PC-9 (cell line): Measurements from ENCODE around the gene TNNI3K. TPM values are rescaled to one million over a fixed set of nuclear protein-coding genes. Genes with fewer than 3 reads are reported as not detected.

Source experiments
- BruUV-seq: library from RNA; stranded (reverse); fragments of 400-500 nt; replicated peaks from 2 replicates; lab custom pipeline; 2021; lab: Mats Ljungman, UMichigan
- CTCF ChIA-PET: fragments of 300-600 bp; sonication (Branson Sonifier 250); formaldehyde crosslinking; loops from one replicate; lab custom pipeline; 2022; ENCODE audit warnings: antibody characterized with exemption; lab: Charles Lee
- POLR2A ChIA-PET: fragments of 300-600 bp; sonication (Branson Sonifier 250); formaldehyde crosslinking; loops from one replicate; lab custom pipeline; 2022; ENCODE audit warnings: antibody characterized with exemption; ENCODE audit not compliant: unreplicated experiment; lab: Charles Lee
- DNase-seq, 2 experiments: peaks; one replicate each; pipeline versions ENCODE4 v3.0.0 to v3.0.0-alpha.2; 2015 to 2022; ENCODE audit warnings: mixed read lengths in 1 of 2
- H2AFZ ChIP-seq: fragments of 200-600 bp; sonication (generic); 2 replicates; pipeline ENCODE4 v1.8.1; 2017; ENCODE audit warnings: antibody characterized with exemption
- H3F3A ChIP-seq: fragments of 200-600 bp; sonication (generic); 2 replicates; pipeline ENCODE4 v1.8.1; 2017; ENCODE audit warnings: antibody characterized with exemption, mild to moderate bottlenecking, low read depth; ENCODE audit not compliant: insufficient read depth
- H3K27ac ChIP-seq: fragments of 200-600 bp; sonication (generic); 2 replicates; pipeline ENCODE4 v1.6.1; 2016; ENCODE audit warnings: mixed run types
- H3K27me3 ChIP-seq: fragments of 200-600 bp; sonication (generic); 2 replicates; pipeline ENCODE4 v1.6.1; 2016; ENCODE audit warnings: low read depth, mixed run types; ENCODE audit not compliant: insufficient read depth
- H3K36me3 ChIP-seq: fragments of 200-600 bp; sonication (generic); 2 replicates; pipeline ENCODE4 v1.6.1; 2016; ENCODE audit warnings: low read depth, mixed run types
- H3K4me1 ChIP-seq: fragments of 200-600 bp; sonication (generic); replicated peaks from 2 replicates; pipeline ENCODE4 v1.6.1; 2016; ENCODE audit warnings: mixed run types; ENCODE audit not compliant: insufficient read depth
- H3K4me2 ChIP-seq: fragments of 200-600 bp; sonication (generic); 2 replicates; pipeline ENCODE4 v1.6.1; 2017; ENCODE audit warnings: mixed run types
- H3K4me3 ChIP-seq: fragments of 200-600 bp; sonication (generic); 2 replicates; pipeline ENCODE4 v1.6.1; 2016; ENCODE audit warnings: mixed run types
- H3K79me2 ChIP-seq: fragments of 200-600 bp; sonication (generic); 2 replicates; pipeline ENCODE4 v1.6.1; 2017; ENCODE audit warnings: low read depth, mixed run types
- H3K9me2 ChIP-seq: fragments of 200-600 bp; sonication (generic); 2 replicates; pipeline ENCODE4 v1.8.1; 2017; ENCODE audit warnings: mild to moderate bottlenecking; ENCODE audit not compliant: insufficient read depth
- H3K9me3 ChIP-seq: fragments of 200-600 bp; sonication (generic); 2 replicates; pipeline ENCODE4 v1.8.1; 2016; ENCODE audit warnings: low read depth; ENCODE audit not compliant: insufficient read depth
- H4K20me1 ChIP-seq: fragments of 200-600 bp; sonication (generic); 2 replicates; pipeline ENCODE4 v1.8.1; 2017; ENCODE audit not compliant: insufficient read depth
- CTCF ChIP-seq: fragments of 200-600 bp; sonication (generic); conservative IDR thresholded peaks from 2 replicates; pipeline ENCODE4 v1.6.1; 2017; ENCODE audit warnings: mixed run types, antibody characterized with exemption, mild to moderate bottlenecking, moderate library complexity
- EZH2 ChIP-seq: fragments of 200-600 bp; sonication (generic); IDR thresholded peaks from 2 replicates; pipeline ENCODE4 v1.8.0; 2017; ENCODE audit warnings: antibody characterized with exemption, low read depth
- intact Hi-C: fragments of 100-400 bp; cut with micrococcal nuclease; formaldehyde crosslinking; loops from one replicate; pipeline ENCODE4 v1.10.0; 2022; ENCODE audit not compliant: unreplicated experiment
- total RNA-seq: library from RNA; stranded (reverse); gene quantifications from 2 replicates; pipeline ENCODE4 v1.2.3, GENCODE V29; 2021

The TNNI3K gene
- total RNA-seq, 1 experiment from 2014 or later, result 1.4 TPM

- no TSS peak for BruUV-seq
- TF ChIP-seq CTCF (no peak), EZH2 (no peak)
- Histone ChIP-seq H3K27ac (no peak overlapping the region), H3K4me3 (no peak overlapping the region), H3K79me2 (no peaks in the 10 kb centered on the region), H3K36me3 (no peaks in the 10 kb centered on the region), H3K27me3 (no peaks in the 10 kb centered on the region), H3K9me2 (0 out of 2 replicates have a peak, but pooled peaks cover 3% of the 10 kb centered on the region), H3F3A (no peaks in the 10 kb centered on the region), H4K20me1 (no peaks in the 10 kb centered on the region), H3K4me1 (no peaks in the 10 kb centered on the region), H3K9me3 (no peaks in the 10 kb centered on the region), H2AFZ (no peak overlapping the region), H3K4me2 (no peak overlapping the region)
- CTCF ChIA-PET, result no interaction called here
- no peak for DNase-seq
- intact Hi-C loops, result no loop called here
- POLR2A ChIA-PET, result interaction anchor here (0.7 kb wide), 1 partner anchor 23 kb away, joined by 3 read pairs; no protein-coding TSS in a partner anchor
Observed at GRCh38 chr1:74237787-74238186, 2.6 kb downstream of the TNNI3K start.

DNA sequence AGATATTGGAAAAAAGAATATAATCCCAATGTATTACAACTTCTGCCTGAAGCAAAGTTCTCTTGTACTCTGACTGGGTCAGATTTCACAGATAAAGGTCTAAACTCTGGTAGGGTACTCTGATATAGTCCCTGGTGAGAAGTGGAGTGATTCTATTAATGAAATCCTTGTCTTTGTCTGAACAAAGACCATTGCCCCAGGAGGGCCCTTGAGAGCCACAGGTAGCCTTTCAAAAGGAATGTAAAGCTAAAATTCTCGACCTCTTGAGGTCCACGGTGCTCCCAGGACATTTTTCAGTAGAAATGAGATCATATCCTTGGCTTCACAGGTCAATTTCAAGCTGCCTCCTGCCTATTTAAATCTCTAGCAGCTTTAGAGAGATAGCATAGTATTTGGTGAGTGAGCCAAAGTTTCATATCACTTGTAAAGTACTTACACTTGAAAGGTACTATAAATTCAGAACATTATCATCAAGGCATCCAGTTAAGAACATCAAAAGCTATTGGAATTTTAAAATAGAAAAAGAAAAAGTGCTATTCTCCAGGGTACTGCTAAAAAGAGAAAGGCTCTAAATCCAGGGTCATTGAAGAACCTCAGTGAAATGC, 10.1 kb downstream of the TNNI3K start:
- no peaks in the 10 kb centered on the region for H3F3A ChIP-seq
- no peaks in the 10 kb centered on the region for H3K36me3 ChIP-seq
- no peak overlapping the region for H3K27ac ChIP-seq
- intact Hi-C loops, result no loop called here
- ChIA-PET POLR2A (no interaction called here), CTCF (no interaction called here)
- no peak overlapping the region for H3K4me2 ChIP-seq
- TF ChIP-seq CTCF, result no peak
- no peak for TF ChIP-seq EZH2
- no peaks in the 10 kb centered on the region for H3K79me2 ChIP-seq
- H3K27me3 ChIP-seq, result no peaks in the 10 kb centered on the region
- no TSS peak for BruUV-seq
- H3K9me3 ChIP-seq, result no peaks in the 10 kb centered on the region
- no peak overlapping the region for H3K4me3 ChIP-seq
- no peaks in the 10 kb centered on the region for H4K20me1 ChIP-seq
- no peak for DNase-seq
- H2AFZ ChIP-seq, result no peak overlapping the region
- H3K4me1 ChIP-seq, result no peaks in the 10 kb centered on the region
- 0 out of 2 replicates have a peak, but pooled peaks cover 3% of the 10 kb centered on the region for H3K9me2 ChIP-seq

DNA sequence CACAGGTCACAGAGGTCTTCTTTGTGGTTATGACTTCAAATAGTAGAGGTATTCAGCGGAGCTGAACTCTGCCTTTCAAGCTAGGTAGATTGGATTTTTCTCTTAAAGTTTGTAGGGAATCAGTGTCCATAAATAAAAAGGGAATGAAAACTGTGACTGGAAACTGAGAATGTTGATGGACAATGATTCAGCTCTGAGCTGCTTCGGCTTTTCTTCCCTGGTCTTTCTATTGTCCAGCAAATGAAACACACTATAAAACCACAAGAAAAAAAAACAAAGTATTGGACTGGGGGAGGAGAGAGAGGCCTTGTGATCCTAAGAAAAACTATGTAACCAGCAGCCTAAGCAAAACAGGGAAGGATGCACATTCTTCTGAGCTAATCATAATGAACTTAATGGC, 11.1 kb downstream of the TNNI3K start:
- Histone ChIP-seq H3K36me3 (no peaks in the 10 kb centered on the region), H3F3A (no peaks in the 10 kb centered on the region), H3K4me2 (no peak overlapping the region), H3K27ac (no peak overlapping the region), H4K20me1 (no peaks in the 10 kb centered on the region), H3K9me3 (no peaks in the 10 kb centered on the region), H2AFZ (no peak overlapping the region), H3K27me3 (no peaks in the 10 kb centered on the region), H3K79me2 (no peaks in the 10 kb centered on the region), H3K4me3 (no peak overlapping the region), H3K4me1 (no peaks in the 10 kb centered on the region), H3K9me2 (0 out of 2 replicates have a peak, but pooled peaks cover 3% of the 10 kb centered on the region)
- no TSS peak for BruUV-seq
- CTCF ChIA-PET, result no interaction called here
- TF ChIP-seq CTCF, result no peak
- TF ChIP-seq EZH2, result no peak
- intact Hi-C loops, result no loop called here
- POLR2A ChIA-PET, result no interaction called here
- DNase-seq, result no peak
